WI38 (cell line): ENCODE results near the gene MYO1E.
"Not testable (repeated sequence)": the region's sequence is repeated elsewhere in the genome, so short reads cannot be mapped to it uniquely, and the experiment has no call there.

Source experiments
- H3K4me3 ChIP-seq: 2 replicates; pipeline ENCODE4 v1.5.1; 2011; ENCODE audit warnings: low read depth, mild to moderate bottlenecking, control low read depth, low read length
- CTCF ChIP-seq: IDR thresholded peaks from 2 replicates; pipeline ENCODE4 v1.5.1; 2012; ENCODE audit warnings: low read depth, mild to moderate bottlenecking, control low read depth, low read length

The MYO1E gene

GRCh38 chr15:59281699-59282098, 91.0 kb downstream of the MYO1E start:
- H3K4me3 ChIP-seq, result no peak overlapping the region
- TF ChIP-seq CTCF, result no peak

- no peak overlapping the region for H3K4me3 ChIP-seq
- no peak for TF ChIP-seq CTCF
Measured at GRCh38 chr15:59280855-59281254, 91.8 kb downstream of the MYO1E start.

DNA sequence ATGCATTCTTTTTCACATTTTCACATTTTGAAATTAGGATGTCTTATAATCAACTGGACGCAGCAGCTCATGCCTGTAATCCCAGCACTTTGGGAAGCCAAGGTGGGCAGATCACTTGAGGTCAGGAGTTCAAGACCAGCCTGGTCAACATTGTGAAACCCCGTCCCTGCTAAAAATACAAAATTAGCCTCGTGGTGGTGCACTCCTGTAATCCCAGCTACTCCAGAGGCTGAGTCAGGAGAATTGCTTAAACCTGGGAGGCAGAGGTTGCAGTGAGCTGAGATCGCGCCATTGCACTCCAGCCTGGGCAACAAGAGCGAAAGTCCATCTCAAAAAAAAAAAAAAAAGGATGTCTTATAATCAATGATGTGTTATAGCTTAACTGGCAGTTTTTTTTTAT, 92.4 kb downstream of the MYO1E start:
- not testable (repeated sequence) for H3K4me3 ChIP-seq

DNA sequence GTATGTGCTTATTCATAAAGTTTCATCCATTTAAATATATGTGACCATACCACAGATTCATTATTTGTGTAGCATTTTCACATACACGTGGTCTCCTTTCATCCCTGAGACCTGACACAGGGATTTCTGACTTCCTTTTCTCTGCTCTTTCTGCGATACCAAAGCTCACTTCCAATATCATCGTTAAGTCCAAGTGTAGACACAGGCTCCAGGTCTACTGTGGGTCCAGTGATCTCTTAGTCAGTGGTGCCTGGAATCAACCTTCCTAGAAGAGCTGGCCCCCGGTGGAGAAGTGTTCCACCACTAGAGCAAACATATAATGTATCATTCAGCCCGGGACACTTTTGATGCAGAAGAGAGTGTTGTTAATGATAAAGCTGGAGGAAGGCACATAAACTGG, 93.6 kb downstream of the MYO1E start:
- TF ChIP-seq CTCF, result no peak
- H3K4me3 ChIP-seq, result no peak overlapping the region

DNA sequence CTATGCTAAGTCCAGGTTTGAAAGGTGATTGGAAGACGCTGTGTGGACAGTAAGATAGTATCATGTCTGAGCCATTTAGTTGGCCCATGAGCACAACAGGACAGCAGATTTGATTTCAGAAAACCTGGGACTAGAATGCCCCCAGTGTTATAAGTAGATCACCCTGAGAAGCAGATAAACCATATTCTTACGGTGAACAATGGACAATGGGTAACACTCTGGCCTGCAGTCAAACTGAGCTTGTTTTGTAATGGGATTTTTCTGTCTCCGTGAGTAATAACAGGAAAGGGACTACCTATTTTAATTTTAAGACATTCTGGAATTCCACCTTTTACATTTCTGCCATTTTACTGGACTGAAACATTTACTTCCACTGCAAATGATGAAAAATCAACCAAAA, 94.6 kb downstream of the MYO1E start:
- no peak overlapping the region for H3K4me3 ChIP-seq
- no peak for TF ChIP-seq CTCF

DNA sequence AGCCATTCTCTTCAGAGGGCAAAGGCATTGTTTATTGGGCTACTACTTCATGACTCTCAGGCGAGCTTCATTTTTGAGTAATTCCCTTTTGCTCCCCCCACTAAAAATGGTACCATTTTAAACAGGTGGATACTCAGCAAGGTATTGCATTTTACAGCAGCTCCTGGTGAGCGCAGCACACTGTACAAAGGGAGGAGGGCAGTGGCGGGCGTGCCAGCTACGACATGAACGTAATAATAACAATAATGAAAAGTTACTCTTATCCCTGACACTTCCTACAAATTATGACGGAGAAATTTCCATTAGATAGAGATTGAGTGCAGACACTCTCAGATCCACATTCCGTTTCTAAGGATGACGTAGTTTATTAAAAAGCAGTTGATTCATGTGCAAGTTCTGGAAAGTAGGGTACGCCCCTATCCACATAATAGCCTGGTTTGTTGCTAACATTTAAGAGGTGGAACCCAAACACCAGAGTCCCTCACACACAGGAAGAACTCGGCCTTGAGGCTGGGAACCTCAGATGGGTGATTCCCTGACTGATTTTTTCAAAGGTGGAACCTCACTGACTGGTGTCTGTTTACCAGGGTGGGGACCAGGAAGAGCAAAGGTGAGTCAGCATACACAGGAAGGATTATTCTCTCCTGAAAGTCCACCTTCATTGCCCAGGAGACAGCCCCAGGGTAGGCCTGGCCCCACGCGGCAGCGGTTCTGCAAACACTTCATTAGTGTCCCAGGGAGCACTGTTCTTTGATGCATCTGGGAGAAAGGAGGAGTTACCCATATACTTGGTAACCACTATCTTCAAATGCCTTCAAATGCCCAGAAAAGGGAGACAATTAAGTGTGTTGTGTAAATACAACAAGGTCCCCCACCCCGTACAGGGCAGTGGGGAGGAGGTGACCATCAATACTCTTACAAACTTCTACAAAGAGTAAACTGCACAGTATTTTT, 96.2 kb downstream of the MYO1E start:
- no peak overlapping the region for H3K4me3 ChIP-seq
- TF ChIP-seq CTCF, result no peak

DNA sequence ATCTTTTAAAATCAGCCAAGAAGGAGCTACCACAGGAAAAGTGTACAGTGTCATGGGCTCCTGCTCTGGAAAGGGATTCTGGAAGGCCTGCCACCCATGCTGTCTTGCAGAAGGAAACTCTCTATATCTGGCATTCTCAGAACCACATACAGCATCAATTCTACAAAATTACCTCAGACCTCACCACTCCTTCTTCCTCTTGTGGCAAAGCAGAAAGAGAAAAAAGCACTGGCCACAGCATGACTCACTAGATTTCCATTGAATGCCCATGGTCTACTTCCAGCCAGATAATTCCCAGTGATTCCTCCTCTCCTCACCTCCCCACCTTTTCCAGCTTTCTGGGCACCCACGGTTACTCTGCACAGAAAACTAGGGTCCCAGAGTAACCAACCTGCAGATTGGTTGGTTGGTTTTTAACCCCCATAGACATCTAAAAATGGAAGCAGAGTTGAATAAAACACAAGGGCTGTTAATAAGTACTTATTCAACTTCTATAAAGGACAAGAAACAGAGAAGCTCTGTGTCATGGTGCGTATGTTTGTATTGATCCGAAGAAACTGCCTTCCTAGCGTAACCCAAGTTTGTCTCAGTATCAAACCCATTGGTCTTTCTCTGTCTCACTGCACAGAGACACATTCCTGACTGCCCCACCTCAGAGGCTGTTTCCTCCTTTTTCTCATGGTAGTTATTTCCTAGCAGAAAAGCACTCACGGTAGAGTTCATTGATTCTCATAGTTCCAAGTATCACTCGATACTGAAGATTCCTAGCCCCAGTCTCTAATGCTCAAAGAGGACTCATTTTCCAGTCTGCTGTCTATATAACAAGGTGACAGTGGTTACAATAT, 98.3 kb downstream of the MYO1E start:
- TF ChIP-seq CTCF, result no peak
- H3K4me3 ChIP-seq, result no peak overlapping the region
